Measurements from ENCODE around the gene SMIM41. TPM values are rescaled to one million over a fixed set of nuclear protein-coding genes. Genes with fewer than 3 reads are reported as not detected.
A peak's percentile ranks its signal among the peaks of the same experiment; 100 is the strongest.

Gene SMIM41
- total and polyA plus RNA-seq, 10 of the 15 experiments (the other 5 are each of a cell fraction or from before 2014, with no cell fraction given) = not detected

DNA sequence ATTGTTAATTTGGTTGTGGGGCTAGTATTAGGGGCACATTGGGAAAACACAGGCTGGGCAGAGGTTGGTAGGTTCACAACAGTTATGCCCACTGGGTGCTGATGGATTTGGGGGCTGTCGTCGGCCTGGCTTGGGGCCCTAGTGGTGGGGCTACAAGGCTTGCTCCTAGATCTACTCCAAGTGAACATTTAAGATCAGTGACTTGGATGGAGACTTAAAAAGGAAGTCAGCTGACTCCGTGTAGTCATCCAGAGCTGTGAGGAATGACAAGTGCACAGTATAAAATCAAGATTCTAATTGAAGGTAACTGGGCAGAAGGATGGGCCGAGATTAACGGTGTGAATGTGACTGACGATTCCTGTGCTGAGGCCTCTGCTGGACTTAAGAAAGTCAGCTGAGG lies 41.1 kb upstream of the SMIM41 start:
- ChIA-PET RAD21 (ENCODE audit: unreplicated experiment) (interaction anchor here (2.1 kb wide), 1 partner anchor 13 kb away, joined by 8 read pairs; the partner anchor contains the start of gene NR4A1), SMC1A (ENCODE audit: uncharacterized antibody, unreplicated experiment) (interaction anchor here (0.8 to 2.3 kb wide), 5 partner anchors 11 to 83 kb away, joined by 3 to 8 read pairs (median 4); no protein-coding TSS in a partner anchor), CTCF (interaction anchor here (0.8 to 4.2 kb wide), 6 partner anchors 9 to 84 kb away, joined by 3 to 36 read pairs (median 4); partner anchors contain the start of gene ATG101), POLR2A (interaction anchor here (0.7 to 1.5 kb wide), 3 partner anchors 9 to 205 kb away, joined by 3 to 5 read pairs (median 4); no protein-coding TSS in a partner anchor)
- TF ChIP-seq USF1 (IDR thresholded peaks at IDR 0.05; ENCODE audit: borderline replicate concordance, extremely low read length, insufficient read depth, low read depth, low read length) = no peak
- no peak for TF ChIP-seq MTA3 (IDR thresholded peaks at IDR 0.05; ENCODE audit: borderline replicate concordance, low read length)
- no peak for TF ChIP-seq ATF7 (IDR thresholded peaks at IDR 0.05; ENCODE audit: low read depth)
- no peak for TF ChIP-seq LARP7 (IDR thresholded peaks at IDR 0.05)
- TF ChIP-seq KDM1A (IDR thresholded peaks at IDR 0.05; ENCODE audit: borderline replicate concordance) = no peak
- TF ChIP-seq CEBPZ (IDR thresholded peaks at IDR 0.05; ENCODE audit: low read depth, low read length) = no peak
- TF ChIP-seq GATAD2B (conservative IDR thresholded peaks at IDR 0.05; ENCODE audit: low read depth) = no peak
- TF ChIP-seq RB1 (IDR thresholded peaks at IDR 0.05; ENCODE audit: borderline replicate concordance) = no peak
- TF ChIP-seq RELA (IDR thresholded peaks at IDR 0.05; ENCODE audit: borderline replicate concordance, partially characterized antibody) = no peak
- TF ChIP-seq SP1 (IDR thresholded peaks at IDR 0.05; ENCODE audit: low read depth, low read length) = no peak
- TF ChIP-seq PAX8 (IDR thresholded peaks at IDR 0.05) = no peak
- no peak for TF ChIP-seq JUND (IDR thresholded peaks at IDR 0.05; ENCODE audit: low read depth, low read length)
- no peak for TF ChIP-seq ZNF207 (IDR thresholded peaks at IDR 0.05; ENCODE audit: borderline replicate concordance)
- no peak for TF ChIP-seq POLR2AphosphoS5 (IDR thresholded peaks at IDR 0.05; ENCODE audit: low read length)
- no peak for TF ChIP-seq SPI1 (IDR thresholded peaks at IDR 0.05; ENCODE audit: borderline replicate concordance, insufficient read depth, low read depth, low read length)
- FAIRE-seq (no peak), DNase-seq (ENCODE audit: low read depth, low spot score) (no peak), ATAC-seq (no peak)
- intact Hi-C loops (cut with micrococcal nuclease; ENCODE audit: unreplicated experiment) = no loop called here
- in situ Hi-C loops (cut with MboI) = no loop called here
- H3K27ac ChIP-seq (ENCODE audit: control insufficient read depth, insufficient read depth) = no peak overlapping the region
- peaks cover 22% of the 10 kb centered on the region for H3K4me1 ChIP-seq (ENCODE audit: control insufficient read depth, insufficient read depth, low read length)
- no peak overlapping the region for H3K4me3 ChIP-seq
- no peak overlapping the region for H2AFZ ChIP-seq (ENCODE audit: control insufficient read depth, low read depth, low read length)
- no peaks in the 10 kb centered on the region for H3K36me3 ChIP-seq (ENCODE audit: control insufficient read depth in 2 of 2, insufficient read depth in 2 of 2, low read length in 1 of 2)
- TSS peak; percentile 55 for BruUV-seq (replicated peaks)
- no peaks in the 10 kb centered on the region for H3K79me2 ChIP-seq (ENCODE audit: control insufficient read depth, insufficient read depth, low read length)
- WGBS (ENCODE audit: insufficient coverage, insufficient replicate concordance, low lambda C conversion rate, missing lambda C conversion rate) = 64% methylated on average over 6 of the region's 6 CpGs
- H3K27me3 ChIP-seq (replicated peaks in 1 of 2; ENCODE audit: control insufficient read depth in 2 of 2, insufficient read depth in 2 of 2, low read length in 1 of 2) = no peaks in the 10 kb centered on the region; a peak in 1 of 4 replicates
- H4K20me1 ChIP-seq (ENCODE audit: control insufficient read depth, insufficient read depth) = no peaks in the 10 kb centered on the region
- H3K9me3 ChIP-seq (replicated peaks; ENCODE audit: control insufficient read depth, insufficient read depth, low read length) = no peaks in the 10 kb centered on the region
- no peak overlapping the region; the same call in 1 of the 2 replicates for H3K9ac ChIP-seq (ENCODE audit: control insufficient read depth, insufficient read depth, low read length)
- no peak overlapping the region for H3K4me2 ChIP-seq (ENCODE audit: control insufficient read depth, insufficient read depth)
